Glutamatergic neuron (in vitro differentiated cells): ENCODE results near the gene FOXN3. TPM values are rescaled to one million over a fixed set of nuclear protein-coding genes. Genes with fewer than 3 reads are reported as not detected.

Experiments
- DNase-seq: peaks from one replicate; pipeline ENCODE4 v3.0.0; 2022
- H3K27ac Mint-ChIP-seq: one replicate; pipeline ENCODE4 v1.8.0; 2020; ENCODE audit warnings: mild to moderate bottlenecking, mixed read lengths, inconsistent platforms; ENCODE audit not compliant: unreplicated experiment
- H3K27me3 Mint-ChIP-seq: one replicate; pipeline ENCODE4 v1.8.0; 2020; ENCODE audit warnings: mild to moderate bottlenecking, moderate library complexity, mixed read lengths, inconsistent platforms; ENCODE audit not compliant: unreplicated experiment
- H3K36me3 Mint-ChIP-seq: one replicate; pipeline ENCODE4 v1.8.0; 2020; ENCODE audit warnings: mild to moderate bottlenecking, mixed read lengths, inconsistent platforms; ENCODE audit not compliant: unreplicated experiment
- H3K4me1 Mint-ChIP-seq: one replicate; pipeline ENCODE4 v1.8.0; 2020; ENCODE audit warnings: mild to moderate bottlenecking, low read depth, mixed read lengths, inconsistent platforms; ENCODE audit not compliant: unreplicated experiment
- H3K4me3 Mint-ChIP-seq: one replicate; pipeline ENCODE4 v1.8.0; 2020; ENCODE audit warnings: mild to moderate bottlenecking, mixed read lengths, inconsistent platforms; ENCODE audit not compliant: unreplicated experiment
- H3K9me3 Mint-ChIP-seq: one replicate; pipeline ENCODE4 v1.8.0; 2020; ENCODE audit warnings: mild to moderate bottlenecking, moderate library complexity, mixed read lengths, inconsistent platforms; ENCODE audit not compliant: unreplicated experiment
- CTCF ChIP-seq: fragments of 200-600 bp; sonication (generic); IDR thresholded peaks from one replicate; pipeline ENCODE4 v1.5.0; 2021; ENCODE audit not compliant: partially characterized antibody, unreplicated experiment
- total RNA-seq: library from RNA; stranded (reverse); fragmentation: NEBNext Ultra II Directional; extraction: Animal tissue kit (Norgen Biotek cat#: 25700); gene quantifications from one replicate; pipeline ENCODE4 v1.2.1, GENCODE V29; 2021; ENCODE audit not compliant: unreplicated experiment

Gene FOXN3
- total RNA-seq, 1 donor from 2014 or later, result 139 TPM

GRCh38 chr14:89140326-89140725 is 276.7 kb downstream of the FOXN3 start:
- TF ChIP-seq CTCF, result no peak
- peaks cover 16% of the 10 kb centered on the region for H3K36me3 Mint-ChIP-seq

GRCh38 chr14:89139404-89140247 is 277.4 kb downstream of the FOXN3 start:
- no peak overlapping the region for H3K4me3 Mint-ChIP-seq
- peaks cover 12% of the 10 kb centered on the region for H3K36me3 Mint-ChIP-seq
- no peak overlapping the region for H3K27ac Mint-ChIP-seq
- peaks cover 4% of the 10 kb centered on the region for H3K9me3 Mint-ChIP-seq
- no peak for TF ChIP-seq CTCF
- peaks cover 5% of the 10 kb centered on the region for H3K27me3 Mint-ChIP-seq
- DNase-seq, result no peak
- no peaks in the 10 kb centered on the region for H3K4me1 Mint-ChIP-seq

More at GRCh38 chr14:89140326-89140725, 276.7 kb downstream of the FOXN3 start:
- no peak for DNase-seq
- Mint-ChIP-seq H3K4me1 (peaks cover 3% of the 10 kb centered on the region), H3K27ac (no peak overlapping the region), H3K27me3 (peaks cover 5% of the 10 kb centered on the region), H3K9me3 (peaks cover 4% of the 10 kb centered on the region), H3K4me3 (no peak overlapping the region)

DNA sequence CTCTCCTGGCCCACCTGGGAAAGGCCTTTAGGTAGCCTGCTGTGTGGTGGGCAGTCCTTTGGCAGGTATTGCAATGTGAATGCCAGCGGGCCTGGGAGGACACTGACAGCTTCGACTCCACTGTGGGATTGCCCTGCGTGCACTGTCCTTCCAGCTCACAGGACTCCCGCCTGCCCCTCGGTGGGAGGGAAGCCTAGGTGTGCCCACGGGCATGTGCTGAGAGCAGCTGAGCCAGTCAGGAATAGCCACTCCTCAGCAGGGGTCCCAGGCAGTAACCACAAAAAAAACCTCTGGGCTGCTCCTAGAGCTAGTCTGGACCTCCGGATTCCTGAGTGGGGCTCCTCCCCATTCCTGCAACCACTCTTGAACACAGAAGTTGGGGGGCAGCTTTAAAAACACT is 278.2 kb downstream of the FOXN3 start:
- Mint-ChIP-seq H3K36me3 (peaks cover 12% of the 10 kb centered on the region), H3K9me3 (peaks cover 1% of the 10 kb centered on the region), H3K27ac (no peak overlapping the region), H3K4me1 (no peaks in the 10 kb centered on the region), H3K27me3 (peaks cover 5% of the 10 kb centered on the region), H3K4me3 (no peak overlapping the region)
- no peak for DNase-seq
- no peak for TF ChIP-seq CTCF

DNA sequence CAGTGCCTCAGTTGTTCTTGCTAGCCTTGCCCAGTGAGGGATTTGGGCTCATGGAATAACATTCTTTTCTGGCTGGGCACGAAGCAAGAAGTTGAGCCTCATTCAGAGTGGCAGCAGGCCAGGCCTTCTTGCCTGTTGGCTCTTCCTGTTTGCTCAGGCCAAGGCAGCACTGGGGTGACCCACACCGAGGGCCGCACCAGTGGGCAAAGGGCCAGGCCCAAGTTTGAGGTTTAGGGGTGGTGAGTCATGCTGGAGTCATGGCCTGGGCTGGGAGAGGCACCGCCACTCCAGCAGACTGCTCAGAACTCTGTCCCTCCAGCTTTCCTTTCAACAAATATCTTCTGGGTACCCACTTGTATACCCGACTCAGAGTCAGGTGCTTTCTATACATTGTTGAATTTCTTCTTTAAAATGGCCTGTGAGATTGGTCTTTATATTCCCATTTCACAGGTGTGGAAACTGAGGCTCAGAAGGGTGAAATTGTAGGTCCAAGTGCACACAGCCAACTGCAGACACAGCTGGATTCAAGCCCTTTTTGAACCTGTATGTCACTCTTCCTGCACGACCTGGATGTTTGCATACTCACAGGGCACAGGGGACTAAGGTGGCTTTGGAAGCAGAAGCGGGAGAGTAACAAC is 279.4 kb downstream of the FOXN3 start:
- Mint-ChIP-seq H3K9me3 (peaks cover 1% of the 10 kb centered on the region), H3K36me3 (peaks cover 12% of the 10 kb centered on the region), H3K27ac (no peak overlapping the region), H3K4me3 (no peak overlapping the region), H3K4me1 (no peaks in the 10 kb centered on the region), H3K27me3 (peaks cover 5% of the 10 kb centered on the region)
- TF ChIP-seq CTCF, result no peak
- DNase-seq, result no peak

- Mint-ChIP-seq H3K27me3 (peaks cover 5% of the 10 kb centered on the region), H3K27ac (no peak overlapping the region), H3K4me1 (no peaks in the 10 kb centered on the region), H3K4me3 (no peak overlapping the region), H3K36me3 (peaks cover 12% of the 10 kb centered on the region), H3K9me3 (peaks cover 1% of the 10 kb centered on the region)
- DNase-seq, result no peak
- no peak for TF ChIP-seq CTCF
Observed at GRCh38 chr14:89136587-89136986, 280.4 kb downstream of the FOXN3 start.
